Measurements from ENCODE around the gene TNFAIP8L3. TPM values are rescaled to one million over a fixed set of nuclear protein-coding genes. Genes with fewer than 3 reads are reported as not detected.
"Not testable (repeated sequence)": the region's sequence is repeated elsewhere in the genome, so short reads cannot be mapped to it uniquely, and the experiment has no call there.

TNFAIP8L3 gene
- total and polyA plus RNA-seq, 7 experiments from 2014 or later: not detected

- intact Hi-C loops (cut with micrococcal nuclease): no loop called here
- Mint-ChIP-seq H3K4me3 (no peak overlapping the region), H3K9me3 (peaks cover 0 to 10% (median 2%) of the 10 kb centered on the region in 11 donors), H3K27ac (no peak overlapping the region), H3K36me3 (peaks cover 0 to 15% (median 11%) of the 10 kb centered on the region in 5 donors), H3K4me1 (peaks cover 0 to 1% (median 0%) of the 10 kb centered on the region in 7 donors), H3K27me3 (peaks cover 0 to 7% (median 0%) of the 10 kb centered on the region in 5 donors)
- Histone ChIP-seq H3K27me3 (ENCODE audit: control insufficient read depth in 2 of 2, insufficient read depth in 2 of 2, low read length in 2 of 2) (no peaks in the 10 kb centered on the region), H3K4me1 (ENCODE audit: control insufficient read depth in 2 of 2, insufficient read depth in 2 of 2, low read length in 2 of 2) (no peaks in the 10 kb centered on the region), H3K36me3 (ENCODE audit: control insufficient read depth in 2 of 3, insufficient read depth in 3 of 3, low read length in 3 of 3) (no peaks in the 10 kb centered on the region), H3K27ac (ENCODE audit: low read depth, low read length) (no peak overlapping the region), H3K9me3 (ENCODE audit: control insufficient read depth in 2 of 3, low read length in 3 of 3) (no peaks in the 10 kb centered on the region), H3K4me3 (ENCODE audit: low read length) (no peak overlapping the region)
- ATAC-seq (no peak), DNase-seq (no peak)
- POLR2A ChIA-PET: no interaction called here
- CTCF ChIA-PET: no interaction called here
Measured at GRCh38 chr15:51038162-51038973, 56.3 kb downstream of the TNFAIP8L3 start.

DNA sequence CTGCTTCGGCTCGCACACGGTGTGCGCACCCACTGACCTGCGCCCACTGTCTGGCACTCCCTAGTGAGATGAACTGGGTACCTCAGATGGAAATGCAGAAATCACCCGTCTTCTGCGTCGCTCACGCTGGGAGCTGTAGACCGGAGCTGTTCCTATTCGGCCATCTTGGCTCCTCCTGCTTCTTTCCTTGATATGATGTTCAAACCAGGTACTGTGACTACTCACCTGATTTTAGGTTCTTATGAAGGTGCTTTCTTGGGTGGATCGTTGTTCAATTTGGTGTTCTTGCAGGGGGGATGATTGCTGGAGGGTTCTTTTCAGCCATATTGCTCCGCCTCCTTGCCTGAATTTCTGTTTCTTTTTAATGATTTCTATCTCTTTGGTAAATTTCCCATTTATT is 57.2 kb downstream of the TNFAIP8L3 start:
- H3K4me3 Mint-ChIP-seq; H3K36me3 ChIP-seq (ENCODE audit: control insufficient read depth in 2 of 3, insufficient read depth in 3 of 3, low read length in 3 of 3); ATAC-seq; H3K9me3 ChIP-seq (ENCODE audit: control insufficient read depth in 2 of 3, low read length in 3 of 3); H3K27ac Mint-ChIP-seq; H3K27ac ChIP-seq (ENCODE audit: low read depth, low read length); POLR2A ChIA-PET; H3K4me1 ChIP-seq (ENCODE audit: control insufficient read depth in 2 of 2, insufficient read depth in 2 of 2, low read length in 2 of 2); H3K4me1 Mint-ChIP-seq; intact Hi-C loops (cut with micrococcal nuclease); DNase-seq; H3K27me3 ChIP-seq (ENCODE audit: control insufficient read depth in 2 of 2, insufficient read depth in 2 of 2, low read length in 2 of 2); CTCF ChIA-PET; H3K27me3 Mint-ChIP-seq; H3K4me3 ChIP-seq (ENCODE audit: low read length); H3K9me3 Mint-ChIP-seq: not testable (repeated sequence)
- H3K36me3 Mint-ChIP-seq: peaks cover 0 to 15% (median 11%) of the 10 kb centered on the region in 5 donors

GRCh38 chr15:51030649-51031316 is 63.9 kb downstream of the TNFAIP8L3 start:
- Mint-ChIP-seq H3K9me3 (peaks cover 0 to 4% (median 0%) of the 10 kb centered on the region in 11 donors), H3K4me1 (no peaks in the 10 kb centered on the region), H3K27me3 (no peaks in the 10 kb centered on the region), H3K36me3 (peaks cover 0 to 10% (median 5%) of the 10 kb centered on the region in 5 donors), H3K27ac (no peak overlapping the region), H3K4me3 (no peak overlapping the region)
- Histone ChIP-seq H3K36me3 (ENCODE audit: control insufficient read depth in 2 of 3, insufficient read depth in 3 of 3, low read length in 3 of 3) (no peaks in the 10 kb centered on the region), H3K4me3 (ENCODE audit: low read length) (no peak overlapping the region), H3K4me1 (ENCODE audit: control insufficient read depth in 2 of 2, insufficient read depth in 2 of 2, low read length in 2 of 2) (no peaks in the 10 kb centered on the region), H3K27ac (ENCODE audit: low read depth, low read length) (no peak overlapping the region), H3K9me3 (ENCODE audit: control insufficient read depth in 2 of 3, low read length in 3 of 3) (no peaks in the 10 kb centered on the region), H3K27me3 (ENCODE audit: control insufficient read depth in 2 of 2, insufficient read depth in 2 of 2, low read length in 2 of 2) (no peaks in the 10 kb centered on the region)
- DNase-seq: no peak
- ChIA-PET POLR2A (no interaction called here), CTCF (no interaction called here)
- intact Hi-C loops (cut with micrococcal nuclease): no loop called here
- no peak for ATAC-seq

- Histone ChIP-seq H3K4me3 (ENCODE audit: low read length) (no peak overlapping the region), H3K9me3 (ENCODE audit: control insufficient read depth in 2 of 3, low read length in 3 of 3) (no peaks in the 10 kb centered on the region), H3K27me3 (ENCODE audit: control insufficient read depth in 2 of 2, insufficient read depth in 2 of 2, low read length in 2 of 2) (no peaks in the 10 kb centered on the region), H3K27ac (ENCODE audit: low read depth, low read length) (no peak overlapping the region), H3K36me3 (ENCODE audit: control insufficient read depth in 2 of 3, insufficient read depth in 3 of 3, low read length in 3 of 3) (no peaks in the 10 kb centered on the region), H3K4me1 (ENCODE audit: control insufficient read depth in 2 of 2, insufficient read depth in 2 of 2, low read length in 2 of 2) (no peaks in the 10 kb centered on the region)
- intact Hi-C loops (cut with micrococcal nuclease): no loop called here
- H3K27ac Mint-ChIP-seq: no peak overlapping the region
- ATAC-seq (no peak), DNase-seq (no peak)
- H3K27me3 Mint-ChIP-seq: no peaks in the 10 kb centered on the region
- no peaks in the 10 kb centered on the region for H3K4me1 Mint-ChIP-seq
- ChIA-PET POLR2A (no interaction called here), CTCF (no interaction called here)
- H3K36me3 Mint-ChIP-seq: peaks cover 0 to 32% (median 19%) of the 10 kb centered on the region in 5 donors
- H3K9me3 Mint-ChIP-seq: peaks cover 0 to 10% (median 0%) of the 10 kb centered on the region in 11 donors
- H3K4me3 Mint-ChIP-seq: no peak overlapping the region
Measured at GRCh38 chr15:51025454-51025846, 69.3 kb downstream of the TNFAIP8L3 start.

DNA sequence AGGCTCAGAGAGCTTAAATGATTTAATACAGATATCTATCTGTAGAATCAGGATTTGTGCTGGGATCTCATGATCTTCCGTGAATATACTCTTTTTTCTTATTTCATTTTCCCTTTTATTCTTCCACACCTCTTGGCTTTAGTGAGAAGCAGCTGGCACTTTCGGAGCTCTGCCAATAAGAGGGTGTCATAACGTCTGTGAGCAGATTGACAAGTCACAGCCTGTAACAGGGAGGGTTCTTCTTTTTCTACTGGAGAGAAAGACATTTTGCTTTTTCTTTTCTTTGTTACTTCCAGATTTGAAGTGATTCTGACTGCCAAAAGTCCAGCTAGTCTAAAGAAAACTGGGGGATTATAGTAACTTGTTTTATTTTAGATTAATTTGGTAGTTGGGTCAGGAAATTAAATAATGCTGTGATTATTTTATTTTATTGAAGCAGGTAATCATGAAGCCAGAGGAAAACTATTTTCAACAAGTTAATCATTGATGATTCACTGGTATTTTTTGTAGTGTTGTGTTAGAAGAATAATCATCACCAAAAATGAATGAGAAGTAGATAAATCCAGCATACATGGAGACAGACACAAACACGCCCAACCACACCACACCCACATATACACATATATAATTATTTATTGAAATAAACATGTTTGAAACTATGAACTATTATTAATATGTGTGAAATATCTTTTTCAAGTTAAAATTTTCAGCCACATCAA is 69.8 kb downstream of the TNFAIP8L3 start:
- H3K4me1 ChIP-seq (ENCODE audit: control insufficient read depth in 2 of 2, insufficient read depth in 2 of 2, low read length in 2 of 2): no peaks in the 10 kb centered on the region
- H3K36me3 Mint-ChIP-seq: peaks cover 0 to 36% (median 23%) of the 10 kb centered on the region in 5 donors
- no peak overlapping the region for H3K4me3 ChIP-seq (ENCODE audit: low read length)
- intact Hi-C loops (cut with micrococcal nuclease): no loop called here
- no peaks in the 10 kb centered on the region for H3K9me3 ChIP-seq (ENCODE audit: control insufficient read depth in 2 of 3, low read length in 3 of 3)
- no peaks in the 10 kb centered on the region for H3K4me1 Mint-ChIP-seq
- H3K27ac Mint-ChIP-seq: no peak overlapping the region
- no peaks in the 10 kb centered on the region for H3K27me3 Mint-ChIP-seq
- POLR2A ChIA-PET: no interaction called here
- no peaks in the 10 kb centered on the region for H3K36me3 ChIP-seq (ENCODE audit: control insufficient read depth in 2 of 3, insufficient read depth in 3 of 3, low read length in 3 of 3)
- H3K27ac ChIP-seq (ENCODE audit: low read depth, low read length): no peak overlapping the region
- no peaks in the 10 kb centered on the region for H3K27me3 ChIP-seq (ENCODE audit: control insufficient read depth in 2 of 2, insufficient read depth in 2 of 2, low read length in 2 of 2)
- CTCF ChIA-PET: no interaction called here
- H3K4me3 Mint-ChIP-seq: no peak overlapping the region
- ATAC-seq (no peak), DNase-seq (no peak)
- H3K9me3 Mint-ChIP-seq: peaks cover 0 to 12% (median 2%) of the 10 kb centered on the region in 11 donors

DNA sequence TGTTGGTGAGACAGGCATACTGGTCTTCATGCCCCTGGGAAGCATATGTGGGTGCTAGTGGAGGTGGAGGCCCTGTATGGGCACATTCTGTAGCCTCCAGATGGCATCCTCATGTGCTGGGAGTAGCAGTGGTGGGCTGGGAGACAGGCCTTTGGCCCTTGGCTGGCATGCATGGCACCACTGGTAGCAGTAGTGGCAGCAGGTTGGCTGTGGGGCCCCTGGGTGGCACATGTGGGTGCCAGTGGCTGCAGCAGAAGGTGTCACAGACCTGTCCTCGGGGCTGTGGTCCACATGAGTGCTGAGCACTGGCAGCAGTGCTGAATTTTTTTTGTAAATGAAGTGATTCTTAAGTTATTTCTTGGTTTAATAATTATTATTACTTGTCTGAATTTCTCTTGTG is 71.2 kb downstream of the TNFAIP8L3 start:
- no peaks in the 10 kb centered on the region for H3K36me3 ChIP-seq (ENCODE audit: control insufficient read depth in 2 of 3, insufficient read depth in 3 of 3, low read length in 3 of 3)
- DNase-seq (no peak), ATAC-seq (no peak)
- ChIA-PET CTCF (no interaction called here), POLR2A (no interaction called here)
- H3K4me3 ChIP-seq (ENCODE audit: low read length): no peak overlapping the region
- no peaks in the 10 kb centered on the region for H3K27me3 ChIP-seq (ENCODE audit: control insufficient read depth in 2 of 2, insufficient read depth in 2 of 2, low read length in 2 of 2)
- H3K36me3 Mint-ChIP-seq: peaks cover 0 to 46% (median 20%) of the 10 kb centered on the region in 5 donors
- H3K9me3 Mint-ChIP-seq: peaks cover 0 to 20% (median 3%) of the 10 kb centered on the region in 11 donors
- no peak overlapping the region for H3K4me3 Mint-ChIP-seq
- no peaks in the 10 kb centered on the region for H3K27me3 Mint-ChIP-seq
- H3K9me3 ChIP-seq (ENCODE audit: control insufficient read depth in 2 of 3, low read length in 3 of 3): no peaks in the 10 kb centered on the region
- intact Hi-C loops (cut with micrococcal nuclease): no loop called here
- no peak overlapping the region for H3K27ac ChIP-seq (ENCODE audit: low read depth, low read length)
- no peak overlapping the region for H3K27ac Mint-ChIP-seq
- H3K4me1 Mint-ChIP-seq: no peaks in the 10 kb centered on the region
- no peaks in the 10 kb centered on the region for H3K4me1 ChIP-seq (ENCODE audit: control insufficient read depth in 2 of 2, insufficient read depth in 2 of 2, low read length in 2 of 2)
